Measurements from ENCODE around the gene TMEM141.
"Not testable (repeated sequence)": the region's sequence is repeated elsewhere in the genome, so short reads cannot be mapped to it uniquely, and the experiment has no call there.

TMEM141 gene

GRCh38 chr9:136756836-136757235 lies 34.3 kb upstream of the TMEM141 start:
- Histone ChIP-seq H3K27ac (ENCODE audit: low read depth, low read length) (no peak overlapping the region), H3K36me3 (ENCODE audit: insufficient read depth, low read length) (no peaks in the 10 kb centered on the region), H3K4me1 (ENCODE audit: insufficient read depth, low read length) (0 out of 2 replicates have a peak, but pooled peaks cover 2% of the 10 kb centered on the region), H3K27me3 (ENCODE audit: insufficient read depth, low read length) (no peaks in the 10 kb centered on the region), H3K4me3 (ENCODE audit: low read length) (no peak overlapping the region), H3K9me3 (ENCODE audit: insufficient read depth, low read depth, low read length) (no peaks in the 10 kb centered on the region), H3K9ac (ENCODE audit: low read depth, low read length) (no peak overlapping the region)
- 93% methylated on average over 18 of the region's 18 CpGs for WGBS

GRCh38 chr9:136757328-136757727 lies 33.8 kb upstream of the TMEM141 start:
- no peak overlapping the region for H3K27ac ChIP-seq (ENCODE audit: low read depth, low read length)
- 0 out of 2 replicates have a peak, but pooled peaks cover 2% of the 10 kb centered on the region for H3K4me1 ChIP-seq (ENCODE audit: insufficient read depth, low read length)
- H3K36me3 ChIP-seq (ENCODE audit: insufficient read depth, low read length), result no peaks in the 10 kb centered on the region
- 89% methylated on average over 20 of the region's 20 CpGs for WGBS
- no peaks in the 10 kb centered on the region for H3K27me3 ChIP-seq (ENCODE audit: insufficient read depth, low read length)
- H3K9ac ChIP-seq (ENCODE audit: low read depth, low read length), result no peak overlapping the region
- H3K9me3 ChIP-seq (ENCODE audit: insufficient read depth, low read depth, low read length), result no peaks in the 10 kb centered on the region
- no peak overlapping the region for H3K4me3 ChIP-seq (ENCODE audit: low read length)

- no peak overlapping the region for H3K9ac ChIP-seq (ENCODE audit: low read depth, low read length)
- 0 out of 2 replicates have a peak, but pooled peaks cover 2% of the 10 kb centered on the region for H3K4me1 ChIP-seq (ENCODE audit: insufficient read depth, low read length)
- H3K36me3 ChIP-seq (ENCODE audit: insufficient read depth, low read length), result no peaks in the 10 kb centered on the region
- H3K27ac ChIP-seq (ENCODE audit: low read depth, low read length), result no peak overlapping the region
- H3K9me3 ChIP-seq (ENCODE audit: insufficient read depth, low read depth, low read length), result no peaks in the 10 kb centered on the region
- H3K4me3 ChIP-seq (ENCODE audit: low read length), result no peak overlapping the region
- no peaks in the 10 kb centered on the region for H3K27me3 ChIP-seq (ENCODE audit: insufficient read depth, low read length)
- 91% methylated on average over 20 of the region's 20 CpGs for WGBS
Measured at GRCh38 chr9:136757751-136758140, 33.4 kb upstream of the TMEM141 start.

GRCh38 chr9:136759001-136759400 lies 32.1 kb upstream of the TMEM141 start:
- 89% methylated on average over 9 of the region's 9 CpGs for WGBS
- Histone ChIP-seq H3K9ac (ENCODE audit: low read depth, low read length) (no peak overlapping the region), H3K36me3 (ENCODE audit: insufficient read depth, low read length) (no peaks in the 10 kb centered on the region), H3K4me3 (ENCODE audit: low read length) (no peak overlapping the region), H3K27me3 (ENCODE audit: insufficient read depth, low read length) (no peaks in the 10 kb centered on the region), H3K9me3 (ENCODE audit: insufficient read depth, low read depth, low read length) (no peaks in the 10 kb centered on the region), H3K27ac (ENCODE audit: low read depth, low read length) (no peak overlapping the region), H3K4me1 (ENCODE audit: insufficient read depth, low read length) (0 out of 2 replicates have a peak, but pooled peaks cover 5% of the 10 kb centered on the region)

- Histone ChIP-seq H3K4me3 (ENCODE audit: low read length) (no peak overlapping the region), H3K27me3 (ENCODE audit: insufficient read depth, low read length) (no peaks in the 10 kb centered on the region), H3K9ac (ENCODE audit: low read depth, low read length) (no peak overlapping the region), H3K9me3 (ENCODE audit: insufficient read depth, low read depth, low read length) (no peaks in the 10 kb centered on the region), H3K36me3 (ENCODE audit: insufficient read depth, low read length) (no peaks in the 10 kb centered on the region), H3K4me1 (ENCODE audit: insufficient read depth, low read length) (0 out of 2 replicates have a peak, but pooled peaks cover 5% of the 10 kb centered on the region), H3K27ac (ENCODE audit: low read depth, low read length) (no peak overlapping the region)
- 91% methylated on average over 27 of the region's 27 CpGs for WGBS
Measured at GRCh38 chr9:136759436-136760325, 31.5 kb upstream of the TMEM141 start.

- Histone ChIP-seq H3K9ac (ENCODE audit: low read depth, low read length) (no peak overlapping the region), H3K36me3 (ENCODE audit: insufficient read depth, low read length) (no peaks in the 10 kb centered on the region), H3K27me3 (ENCODE audit: insufficient read depth, low read length) (no peaks in the 10 kb centered on the region), H3K4me1 (ENCODE audit: insufficient read depth, low read length) (0 out of 2 replicates have a peak, but pooled peaks cover 5% of the 10 kb centered on the region), H3K9me3 (ENCODE audit: insufficient read depth, low read depth, low read length) (no peaks in the 10 kb centered on the region), H3K4me3 (ENCODE audit: low read length) (no peak overlapping the region), H3K27ac (ENCODE audit: low read depth, low read length) (no peak overlapping the region; the same call in 1 of the 2 replicates)
- 86% methylated on average over 25 of the region's 25 CpGs for WGBS
Measured at GRCh38 chr9:136760424-136760823, 30.7 kb upstream of the TMEM141 start.

- H3K4me1 ChIP-seq (ENCODE audit: insufficient read depth, low read length); H3K27ac ChIP-seq (ENCODE audit: low read depth, low read length); H3K4me3 ChIP-seq (ENCODE audit: low read length); H3K27me3 ChIP-seq (ENCODE audit: insufficient read depth, low read length); H3K9me3 ChIP-seq (ENCODE audit: insufficient read depth, low read depth, low read length); H3K9ac ChIP-seq (ENCODE audit: low read depth, low read length); H3K36me3 ChIP-seq (ENCODE audit: insufficient read depth, low read length): not testable (repeated sequence)
- 76% methylated on average over 22 of the region's 22 CpGs for WGBS
Measured at GRCh38 chr9:136760834-136761544, 30.2 kb upstream of the TMEM141 start.

GRCh38 chr9:136761545-136761981 lies 29.6 kb upstream of the TMEM141 start:
- H3K27ac ChIP-seq (ENCODE audit: low read depth, low read length), result no peak overlapping the region
- no peaks in the 10 kb centered on the region for H3K9me3 ChIP-seq (ENCODE audit: insufficient read depth, low read depth, low read length)
- no peak overlapping the region for H3K9ac ChIP-seq (ENCODE audit: low read depth, low read length)
- H3K4me3 ChIP-seq (ENCODE audit: low read length), result no peak overlapping the region
- no peaks in the 10 kb centered on the region for H3K27me3 ChIP-seq (ENCODE audit: insufficient read depth, low read length)
- no peaks in the 10 kb centered on the region for H3K36me3 ChIP-seq (ENCODE audit: insufficient read depth, low read length)
- 0 out of 2 replicates have a peak, but pooled peaks cover 5% of the 10 kb centered on the region for H3K4me1 ChIP-seq (ENCODE audit: insufficient read depth, low read length)
- WGBS, result 87% methylated on average over 13 of the region's 13 CpGs

GRCh38 chr9:136762221-136762691 lies 28.9 kb upstream of the TMEM141 start:
- 87% methylated on average over 17 of the region's 17 CpGs for WGBS
- no peaks in the 10 kb centered on the region for H3K36me3 ChIP-seq (ENCODE audit: insufficient read depth, low read length)
- H3K27me3 ChIP-seq (ENCODE audit: insufficient read depth, low read length), result no peaks in the 10 kb centered on the region
- no peak overlapping the region for H3K4me3 ChIP-seq (ENCODE audit: low read length)
- H3K9ac ChIP-seq (ENCODE audit: low read depth, low read length), result no peak overlapping the region
- H3K4me1 ChIP-seq (ENCODE audit: insufficient read depth, low read length), result 0 out of 2 replicates have a peak, but pooled peaks cover 5% of the 10 kb centered on the region
- no peaks in the 10 kb centered on the region for H3K9me3 ChIP-seq (ENCODE audit: insufficient read depth, low read depth, low read length)
- H3K27ac ChIP-seq (ENCODE audit: low read depth, low read length), result no peak overlapping the region

GRCh38 chr9:136762915-136763648 lies 28.1 kb upstream of the TMEM141 start:
- Histone ChIP-seq H3K27me3 (ENCODE audit: insufficient read depth, low read length) (no peaks in the 10 kb centered on the region), H3K27ac (ENCODE audit: low read depth, low read length) (no peak overlapping the region), H3K9ac (ENCODE audit: low read depth, low read length) (no peak overlapping the region), H3K9me3 (ENCODE audit: insufficient read depth, low read depth, low read length) (no peaks in the 10 kb centered on the region), H3K36me3 (ENCODE audit: insufficient read depth, low read length) (no peaks in the 10 kb centered on the region), H3K4me3 (ENCODE audit: low read length) (peak overlapping the region; percentile 39), H3K4me1 (ENCODE audit: insufficient read depth, low read length) (0 out of 2 replicates have a peak, but pooled peaks cover 5% of the 10 kb centered on the region)
- 19% methylated on average over 24 of the region's 37 CpGs for WGBS
